Endometrial microvascular endothelial cells (primary cell): Measurements from ENCODE around the gene LIX1L. TPM values are rescaled to one million over a fixed set of nuclear protein-coding genes. Genes with fewer than 3 reads are reported as not detected.
"Not testable (repeated sequence)": the region's sequence is repeated elsewhere in the genome, so short reads cannot be mapped to it uniquely, and the experiment has no call there.

Experiments used
- in situ Hi-C: cut with HindIII; loops from 2 replicates; pipeline ENCODE4 v1.10.0; 2017; ENCODE audit warnings: low sequenced_read_pairs, low pct_unique_long_range_greater_than_20kb; ENCODE audit errors: inconsistent ontology term
- total RNA-seq: library from RNA; depleted of rRNA; stranded (reverse); fragments of >200 nt; gene quantifications from one replicate; pipeline ENCODE4 v1.2.3, GENCODE V29; 2015; ENCODE audit errors: inconsistent ontology term

LIX1L gene
- total RNA-seq, 1 donor from 2014 or later = 46.2 TPM

DNA sequence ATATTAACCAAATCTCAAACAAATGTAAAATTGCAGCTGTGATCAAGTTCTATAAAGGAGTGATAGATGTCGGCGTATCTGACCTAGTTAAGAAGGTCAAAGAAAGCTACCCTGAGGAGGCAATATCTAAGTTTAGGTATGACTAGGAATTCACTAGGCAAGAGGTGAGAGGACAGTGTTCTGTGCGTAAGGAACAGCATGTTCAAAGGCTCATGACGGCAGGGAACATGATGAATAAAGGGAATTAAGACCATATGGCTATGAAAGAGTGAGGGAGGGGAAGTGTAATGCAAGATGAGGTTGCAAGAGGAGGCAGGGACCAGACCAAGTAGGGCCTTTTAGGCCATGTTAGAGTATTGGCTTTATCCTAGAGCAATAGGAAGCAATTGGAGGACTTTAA lies 8.6 kb downstream of the LIX1L start:
- in situ Hi-C loops = no loop called here

DNA sequence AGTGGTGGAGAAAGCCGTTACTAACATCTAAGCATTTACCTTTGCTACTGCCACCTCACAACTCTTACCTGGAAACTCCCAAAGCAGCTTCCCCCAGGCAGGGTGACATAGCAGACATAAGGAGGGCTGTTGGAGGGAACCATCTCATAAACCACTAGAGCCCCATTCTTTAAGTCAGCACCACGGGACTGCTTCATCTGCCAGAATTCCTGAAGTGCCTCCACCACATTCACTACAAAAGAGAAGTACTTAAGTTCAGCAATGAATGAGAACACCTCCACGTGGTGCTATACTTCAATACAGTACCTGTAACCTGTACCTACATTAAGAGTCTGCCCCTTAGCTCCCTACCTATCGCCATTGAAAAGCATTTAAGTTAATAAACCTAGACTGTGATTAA lies 10.3 kb downstream of the LIX1L start:
- in situ Hi-C loops = no loop called here

DNA sequence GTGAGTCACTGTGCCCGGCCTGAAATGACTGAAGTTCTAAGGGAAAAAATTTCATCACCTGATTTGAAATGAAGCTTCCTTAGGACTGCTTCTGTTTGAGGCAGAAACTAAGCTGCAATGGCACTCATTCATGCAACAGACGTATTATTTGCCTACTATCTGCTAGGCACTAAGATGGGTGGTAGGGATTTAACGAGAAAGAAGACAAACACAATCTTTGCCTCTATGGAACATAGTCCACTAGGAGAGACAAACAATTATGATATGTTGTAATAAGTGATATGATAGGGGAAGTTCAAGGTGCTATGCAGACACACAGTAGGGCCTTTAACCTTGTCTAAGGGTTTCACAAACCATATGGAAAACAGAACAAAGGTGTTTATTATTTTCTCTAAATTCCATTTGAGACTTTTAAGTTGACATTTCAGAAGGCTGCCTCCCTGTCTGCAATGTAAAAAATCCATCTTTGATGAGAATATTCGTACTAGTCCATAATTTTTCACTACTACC lies 11.3 kb downstream of the LIX1L start:
- in situ Hi-C loops = no loop called here

DNA sequence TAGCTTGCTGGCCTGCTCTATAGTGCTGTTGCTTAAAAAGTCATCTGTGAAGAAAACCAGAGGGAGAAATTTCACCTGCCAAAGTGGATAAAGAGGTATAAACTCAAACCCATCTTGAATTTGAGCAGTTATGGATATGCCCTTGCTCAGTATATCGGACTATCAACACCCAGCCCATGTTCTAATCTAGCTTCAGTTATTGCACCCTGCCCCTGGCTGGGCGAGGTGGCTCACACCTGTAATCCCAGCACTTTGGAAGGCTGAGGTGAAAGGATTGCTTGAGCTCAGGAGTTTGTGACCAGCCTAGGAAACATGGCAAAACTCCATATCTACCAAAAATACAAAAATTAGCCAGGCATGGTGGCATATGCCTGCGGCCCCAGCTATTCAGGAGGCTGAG lies 13.3 kb downstream of the LIX1L start:
- in situ Hi-C loops = no loop called here

DNA sequence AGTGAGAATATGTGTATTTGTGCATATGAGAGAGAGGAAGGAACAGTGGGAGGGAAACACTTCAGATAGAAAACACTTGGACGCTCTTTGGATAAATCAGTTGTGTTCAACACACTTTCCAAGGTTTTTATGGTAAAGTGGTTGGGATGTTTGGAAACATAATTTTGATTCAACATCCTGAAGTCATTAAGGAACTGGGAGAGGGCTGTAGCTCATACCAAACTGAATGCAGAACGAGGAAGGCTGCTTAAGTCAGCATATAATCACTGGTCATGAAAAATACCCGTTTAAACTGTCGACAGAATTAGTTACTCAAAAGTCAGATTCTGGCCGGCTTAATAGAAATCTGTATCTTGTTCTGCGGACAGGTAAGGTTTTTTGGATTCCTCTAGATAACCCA lies 14.9 kb downstream of the LIX1L start:
- in situ Hi-C loops = no loop called here

DNA sequence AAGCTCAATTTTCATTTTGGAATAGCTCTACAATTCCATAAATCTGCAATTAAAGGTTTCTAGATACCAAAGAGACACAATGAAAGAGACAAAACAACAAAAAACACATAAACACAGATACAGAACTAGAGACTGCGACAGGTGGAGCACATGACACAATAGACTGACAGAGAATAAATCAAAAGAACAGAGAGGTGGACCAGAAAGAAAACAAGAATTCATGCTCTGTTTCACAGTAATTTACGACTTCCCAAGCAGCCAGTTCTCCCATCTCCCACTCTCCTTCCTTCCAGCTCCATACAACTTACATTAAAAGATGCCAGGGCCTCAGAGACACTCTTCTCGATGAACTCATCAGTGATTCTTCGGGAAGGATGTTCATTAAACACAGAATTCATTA lies 15.4 kb downstream of the LIX1L start:
- in situ Hi-C loops = no loop called here

DNA sequence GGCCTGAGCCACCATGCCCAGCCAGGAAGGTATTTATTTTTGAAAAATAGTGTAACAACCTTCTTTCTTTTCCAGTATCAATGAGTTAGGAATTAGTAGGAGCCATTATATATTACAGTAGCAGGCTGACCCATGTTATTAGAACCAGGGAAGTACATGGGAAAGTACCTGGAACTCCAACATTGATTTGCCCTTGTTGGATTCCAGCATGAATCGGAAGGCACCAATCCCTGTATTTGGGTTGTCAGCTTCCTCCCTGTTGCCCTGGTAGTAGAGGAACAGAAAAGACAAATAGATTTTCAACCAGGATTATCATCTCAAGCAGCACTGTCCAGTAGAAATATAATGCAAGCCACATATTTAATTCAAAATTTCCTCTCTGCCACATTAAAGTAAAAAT lies 20.4 kb downstream of the LIX1L start:
- in situ Hi-C loops = no loop called here

DNA sequence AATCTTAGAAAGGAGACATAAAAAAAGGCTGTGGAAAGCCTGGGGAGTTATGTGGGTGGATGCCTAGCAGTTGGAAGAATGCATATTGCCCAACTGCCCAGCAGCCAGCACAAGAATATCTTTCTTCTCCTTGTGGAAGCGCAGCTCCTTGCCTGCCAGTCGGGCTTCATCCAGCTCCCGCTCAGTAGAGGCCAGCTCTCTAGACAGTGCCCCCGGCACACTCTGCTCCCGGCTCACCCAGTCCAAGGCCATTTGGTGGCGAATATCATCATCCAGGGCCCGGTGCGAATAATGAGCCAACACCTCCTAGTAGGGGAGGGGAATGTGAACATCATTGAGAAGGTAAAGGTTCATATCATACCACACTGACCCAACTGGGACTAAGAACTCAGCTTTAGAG lies 21.6 kb downstream of the LIX1L start:
- in situ Hi-C loops = no loop called here

DNA sequence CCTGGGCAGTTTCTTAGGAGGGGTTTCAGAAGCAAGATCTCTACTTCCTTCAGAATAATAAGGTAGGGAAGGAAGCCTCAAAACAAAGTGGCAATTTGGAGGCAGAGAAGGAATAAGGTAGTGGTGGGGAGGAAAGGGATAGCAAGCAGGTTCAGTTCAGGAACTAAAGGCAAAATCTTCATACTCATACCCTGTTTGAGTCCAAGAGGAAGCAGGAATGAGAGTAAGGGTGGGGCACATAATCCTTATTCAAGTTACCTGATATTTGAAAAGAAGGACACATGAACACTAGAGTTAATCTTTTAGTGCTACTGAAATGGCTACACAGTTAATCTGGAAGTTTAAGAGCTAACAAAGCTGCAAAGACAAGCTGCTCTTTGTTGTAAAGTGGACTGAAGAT lies 22.1 kb downstream of the LIX1L start:
- in situ Hi-C loops = no loop called here

DNA sequence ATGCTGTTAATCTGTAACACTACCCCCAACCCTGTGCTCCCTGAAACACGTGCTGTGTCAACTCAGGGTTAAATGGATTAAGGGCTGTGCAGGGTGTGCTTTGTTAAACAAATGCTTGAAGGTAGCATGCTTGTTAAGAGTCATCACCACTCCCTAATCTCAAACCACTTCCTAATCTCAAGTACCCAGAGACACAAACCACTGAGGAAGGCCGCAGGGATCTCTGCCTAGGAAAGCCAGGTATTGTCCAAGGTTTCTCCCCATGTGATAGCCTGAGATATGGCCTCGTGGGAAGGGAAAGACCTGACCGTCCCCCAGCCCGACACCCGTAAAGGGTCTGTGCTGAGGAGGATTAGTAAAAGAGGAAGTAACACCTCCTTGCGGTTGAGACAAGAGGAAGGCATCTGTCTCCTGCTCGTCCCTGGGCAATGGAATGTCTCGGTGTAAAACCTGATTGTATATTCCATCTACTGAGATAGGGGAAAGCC lies 25.3 kb downstream of the LIX1L start:
- in situ Hi-C loops = not testable (repeated sequence)

DNA sequence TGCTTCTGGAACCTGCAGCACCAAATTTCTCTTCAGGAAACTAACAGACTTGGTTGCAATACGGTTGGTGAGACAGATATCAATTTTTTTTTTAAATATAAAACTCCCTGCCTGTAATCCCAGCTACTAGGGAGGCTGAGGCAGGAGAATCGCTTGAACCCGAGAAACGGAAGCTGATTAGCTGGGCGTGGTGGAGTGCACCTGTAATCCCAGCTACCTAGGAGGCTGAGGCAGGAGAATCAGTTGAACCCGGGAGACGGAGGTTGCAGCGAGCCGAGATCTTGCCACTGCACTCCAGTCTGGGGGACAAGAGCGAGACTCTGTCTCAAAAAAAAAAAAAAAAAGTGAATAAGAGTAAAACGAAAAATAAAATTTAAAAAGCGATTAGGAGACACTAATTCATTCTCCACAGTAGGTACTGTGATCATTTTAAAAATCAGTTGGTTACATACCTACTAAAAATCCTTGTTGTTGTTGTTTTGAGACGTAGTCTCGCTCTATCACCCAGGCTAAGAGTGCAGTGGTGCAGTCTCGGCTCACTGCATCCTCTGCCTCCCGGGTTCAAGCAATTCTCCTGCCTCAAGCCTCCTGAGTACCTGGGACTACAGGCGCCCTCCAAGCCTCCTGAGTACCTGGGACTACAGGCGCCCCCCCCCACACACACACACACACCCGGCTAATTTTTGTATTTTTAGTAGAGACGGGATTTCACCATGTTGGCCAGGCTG lies 29.7 kb downstream of the LIX1L start:
- in situ Hi-C loops = no loop called here

DNA sequence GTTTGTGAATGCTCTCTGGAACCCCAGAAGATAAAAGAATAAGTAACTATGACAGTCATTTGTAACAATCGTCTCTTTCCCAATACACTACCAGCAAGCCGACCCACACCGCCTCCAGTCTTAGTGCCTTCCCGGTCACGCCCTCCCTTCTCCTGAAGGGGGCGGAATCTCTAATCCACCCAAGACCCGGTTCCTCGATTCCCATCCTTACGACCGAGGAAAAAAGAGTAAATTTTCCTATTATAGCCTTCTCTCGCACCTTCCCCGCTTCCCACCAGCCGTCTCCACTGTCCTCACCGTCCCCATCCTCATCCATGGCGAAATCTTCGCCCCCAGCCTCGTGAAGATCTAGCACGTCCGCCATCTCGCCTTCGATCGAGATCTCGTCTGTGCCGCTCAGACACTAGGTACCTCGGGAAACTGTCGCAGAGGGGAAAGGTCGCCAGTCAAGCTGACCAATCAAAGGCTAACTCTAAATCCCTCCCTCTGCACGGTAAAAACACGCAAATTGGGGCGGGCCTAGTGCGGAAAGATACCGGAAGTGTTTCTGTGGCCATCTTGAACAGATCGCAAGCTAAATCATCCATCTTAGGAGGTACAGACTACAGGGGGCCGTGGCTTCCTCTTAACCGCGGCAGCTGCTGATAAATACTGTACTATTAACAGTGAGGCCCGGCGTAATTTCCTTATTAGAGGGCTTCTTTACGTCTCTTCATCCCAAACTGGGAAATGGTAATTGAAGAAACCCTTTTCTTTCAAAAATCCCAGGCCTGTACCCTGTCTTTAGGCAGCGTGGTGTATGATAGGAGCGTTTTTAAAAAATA lies 30.5 kb downstream of the LIX1L start, which contains the start of gene RBM8A:
Gene RBM8A, minus strand, starts transcription at position 422 of the 824 bp plus-strand sequence. Its CDS starts 58 bp downstream, at position 364.
- in situ Hi-C loops = no loop called here

DNA sequence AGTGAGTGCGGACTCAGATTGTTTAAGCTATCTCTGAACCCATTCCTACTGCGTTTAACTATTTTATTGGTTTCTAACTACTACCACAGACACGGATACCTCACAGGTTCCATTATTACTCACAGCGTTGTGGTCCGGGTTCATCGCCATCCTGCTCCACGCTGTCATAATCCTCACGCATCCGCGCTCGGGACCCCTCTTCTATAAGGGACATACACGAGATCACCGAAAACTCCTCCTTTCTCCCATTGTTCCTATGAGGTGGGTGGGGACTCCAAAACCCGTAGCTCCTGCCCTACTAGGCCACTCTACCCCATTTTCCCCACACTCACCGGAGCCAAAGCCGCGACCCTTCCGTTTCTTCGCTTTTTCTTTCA lies 31.1 kb downstream of the LIX1L start:
- in situ Hi-C loops = no loop called here

DNA sequence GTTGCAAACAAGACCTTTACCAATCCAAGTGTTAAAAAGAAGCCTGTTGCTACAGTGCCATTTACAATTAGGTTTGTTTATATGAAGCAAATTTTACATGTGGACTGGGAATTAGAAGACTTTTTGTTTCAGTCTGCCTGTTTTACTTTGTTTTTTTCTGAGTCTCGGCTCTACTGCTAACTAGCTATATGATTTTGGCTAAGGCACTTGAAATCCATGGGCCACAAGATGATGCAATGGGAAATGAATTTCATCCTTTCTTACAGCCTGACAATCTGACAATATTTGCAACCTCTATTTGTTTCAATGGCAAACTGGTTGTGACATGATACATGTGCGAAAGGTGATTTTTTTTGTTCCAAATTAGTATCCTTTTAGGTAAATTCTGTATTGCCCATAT lies 35.6 kb downstream of the LIX1L start:
- in situ Hi-C loops = no loop called here

DNA sequence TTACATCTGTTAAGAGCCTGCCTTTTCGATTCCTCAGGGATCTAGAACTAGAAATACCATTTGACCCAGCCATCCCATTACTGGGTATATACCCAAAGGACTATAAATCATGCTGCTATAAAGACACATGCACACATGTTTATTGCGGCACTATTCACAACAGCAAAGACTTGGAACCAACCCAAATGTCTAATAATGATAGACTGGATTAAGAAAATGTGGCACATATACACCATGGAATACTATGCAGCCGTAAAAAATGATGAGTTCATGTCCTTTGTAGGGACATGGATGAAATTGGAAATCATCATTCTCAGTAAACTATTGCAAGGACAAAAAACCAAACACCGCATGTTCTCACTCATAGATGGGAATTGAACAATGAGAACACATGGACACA lies 37.5 kb downstream of the LIX1L start:
- in situ Hi-C loops = not testable (repeated sequence)

DNA sequence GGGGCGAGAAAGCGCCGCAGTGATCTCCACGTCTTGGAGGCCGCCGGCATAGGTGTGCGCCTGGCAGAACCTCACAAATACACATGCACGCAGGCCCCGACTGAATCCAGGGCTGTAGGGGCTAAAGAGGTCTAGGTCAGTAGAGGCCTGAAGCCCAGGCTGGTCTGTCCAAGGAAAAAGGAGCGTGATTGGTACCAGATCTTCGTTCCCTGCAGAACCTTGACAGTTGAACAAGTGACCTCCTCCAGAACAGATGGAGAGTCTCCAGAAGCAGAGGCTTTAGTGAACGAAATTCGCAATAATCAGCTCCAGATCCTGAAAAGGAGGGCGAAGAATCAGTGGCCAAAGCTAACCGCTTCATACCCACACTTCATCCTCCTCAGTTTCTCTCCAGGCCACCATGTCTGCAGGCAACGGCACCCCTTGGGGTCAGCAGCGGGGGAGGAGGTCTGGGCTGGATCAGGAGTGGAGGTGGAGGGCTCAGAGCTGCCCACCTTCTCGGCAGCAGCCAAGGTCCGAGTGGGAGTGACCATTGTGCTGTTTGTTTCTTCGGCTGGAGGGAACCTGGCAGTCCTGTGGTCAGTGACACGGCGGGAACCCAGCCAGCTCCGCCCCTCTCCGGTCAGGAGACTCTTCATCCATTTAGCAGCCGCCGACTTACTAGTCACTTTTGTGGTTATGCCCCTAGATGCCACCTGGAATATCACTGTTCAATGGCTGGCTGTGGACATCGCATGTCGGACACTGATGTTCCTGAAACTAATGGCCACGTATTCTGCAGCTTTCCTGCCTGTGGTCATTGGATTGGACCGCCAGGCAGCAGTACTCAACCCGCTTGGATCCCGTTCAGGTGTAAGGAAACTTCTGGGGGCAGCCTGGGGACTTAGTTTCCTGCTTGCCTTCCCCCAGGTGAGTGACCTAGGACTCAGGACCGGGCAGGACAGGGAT lies 38.6 kb downstream of the LIX1L start:
- in situ Hi-C loops = loop anchor here (10.0 kb wide), 1 partner anchor 46 kb away; the partner anchor contains the start of genes ANKRD34A and POLR3GL

DNA sequence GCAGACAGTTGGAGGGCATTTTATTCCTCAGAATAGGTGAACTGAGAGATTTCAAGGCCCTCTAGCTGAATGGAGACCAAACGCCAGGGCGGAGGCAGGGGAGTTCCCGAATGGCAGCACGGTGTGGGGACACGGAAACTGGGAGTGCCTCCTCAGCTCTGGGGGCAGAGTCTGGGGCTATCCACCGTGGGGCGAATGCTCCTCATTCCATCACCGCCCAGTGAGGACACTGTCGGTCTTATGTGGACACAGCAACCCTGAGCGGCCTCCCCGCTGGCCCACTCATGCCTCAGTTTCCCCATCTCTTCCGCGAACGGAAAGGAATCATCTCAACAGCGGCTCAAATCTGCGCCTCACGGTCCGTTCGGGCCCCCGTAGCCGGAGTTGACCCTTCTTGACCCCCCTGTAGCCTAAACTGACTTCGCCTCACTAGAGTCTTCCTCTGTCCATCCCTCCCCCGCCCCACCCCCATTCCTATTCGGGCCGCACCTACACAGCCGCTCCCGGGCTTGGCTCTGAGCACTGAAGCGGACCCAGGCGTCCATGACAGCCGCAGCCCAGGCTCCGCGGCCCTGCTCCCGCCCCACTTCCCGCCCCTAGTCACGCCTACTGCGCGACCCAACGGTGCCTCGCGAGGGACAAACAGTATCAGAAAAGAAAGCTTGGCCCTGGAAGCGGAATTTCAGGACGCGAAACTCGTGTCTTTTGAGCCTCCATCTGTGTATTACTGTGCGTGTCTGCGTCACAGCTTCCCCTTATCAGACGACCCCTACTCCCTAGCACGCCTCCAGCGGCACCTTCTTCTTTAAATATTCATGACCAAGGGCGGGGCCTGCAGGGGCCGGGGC lies 39.4 kb downstream of the LIX1L start, which contains the start of gene PEX11B:
Gene PEX11B, minus strand, starts transcription at position 574 of the 848 bp plus-strand sequence. Its CDS starts 29 bp downstream, at position 545.
- in situ Hi-C loops = loop anchor here (10.0 kb wide), 1 partner anchor 46 kb away; the partner anchor contains the start of genes ANKRD34A and POLR3GL

DNA sequence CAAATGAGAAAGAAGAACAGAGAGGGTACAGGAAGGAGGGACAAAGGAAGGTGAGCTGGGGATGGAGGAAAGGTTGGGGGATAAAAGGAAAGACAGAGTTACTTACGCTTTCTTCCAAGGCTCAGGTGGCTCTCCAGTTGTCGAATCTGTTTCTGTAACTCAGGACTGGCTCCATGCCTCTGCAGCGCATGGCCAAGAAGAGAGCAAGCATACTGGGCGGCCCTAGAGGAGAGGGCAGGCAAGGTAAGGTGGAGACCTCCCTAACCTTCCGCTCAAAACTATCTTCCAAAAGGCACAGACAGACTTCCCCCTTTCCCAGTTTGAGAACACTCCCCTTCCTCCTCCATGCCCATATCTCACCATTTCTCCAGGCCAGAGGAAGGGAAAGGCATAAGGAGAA lies 40.2 kb downstream of the LIX1L start:
- in situ Hi-C loops = loop anchor here (10.0 kb wide), 1 partner anchor 47 kb away; the partner anchor contains the start of genes ANKRD34A and POLR3GL
